DOHH2 (cell line): ENCODE measurements around the gene RASL11A.

ENCODE experiments used
- EZH2phosphoT487 ChIP-seq: fragments of 200-600 bp; sonication (generic); IDR thresholded peaks from 2 replicates; pipeline ENCODE4 v1.6.1; 2017; ENCODE audit warnings: borderline replicate concordance, mild to moderate bottlenecking, antibody characterized with exemption, low read length, moderate library complexity, mixed read lengths
- TF ChIP-seq, protein P1 (sequence below): fragments of 200-600 bp; sonication (generic); IDR thresholded peaks from one replicate; pipeline ENCODE4 v1.5.1; 2014; ENCODE audit warnings: antibody characterized with exemption, mild to moderate bottlenecking, low read depth, low read length; ENCODE audit not compliant: poor library complexity, severe bottlenecking

DNA sequence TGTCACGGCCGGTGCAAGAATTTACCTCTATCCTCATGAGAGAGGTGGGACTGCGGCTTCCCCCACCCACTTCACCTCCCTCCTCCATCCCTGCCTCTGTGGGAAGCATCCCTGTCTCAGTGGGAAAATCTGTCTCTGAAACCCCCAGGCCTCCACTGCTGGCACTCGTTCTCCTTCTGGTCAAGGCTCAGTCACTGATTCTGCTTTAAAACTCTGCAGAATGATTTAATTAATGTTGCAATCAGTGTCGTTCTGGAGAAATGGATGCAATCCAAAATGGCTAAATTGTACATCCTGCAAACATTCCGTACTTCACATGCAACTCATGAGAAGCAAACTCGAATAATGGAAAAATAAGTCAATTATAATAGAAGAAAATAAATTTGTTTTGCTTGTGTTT is 5.6 kb downstream of the RASL11A start:
- TF ChIP-seq, protein P1, sequence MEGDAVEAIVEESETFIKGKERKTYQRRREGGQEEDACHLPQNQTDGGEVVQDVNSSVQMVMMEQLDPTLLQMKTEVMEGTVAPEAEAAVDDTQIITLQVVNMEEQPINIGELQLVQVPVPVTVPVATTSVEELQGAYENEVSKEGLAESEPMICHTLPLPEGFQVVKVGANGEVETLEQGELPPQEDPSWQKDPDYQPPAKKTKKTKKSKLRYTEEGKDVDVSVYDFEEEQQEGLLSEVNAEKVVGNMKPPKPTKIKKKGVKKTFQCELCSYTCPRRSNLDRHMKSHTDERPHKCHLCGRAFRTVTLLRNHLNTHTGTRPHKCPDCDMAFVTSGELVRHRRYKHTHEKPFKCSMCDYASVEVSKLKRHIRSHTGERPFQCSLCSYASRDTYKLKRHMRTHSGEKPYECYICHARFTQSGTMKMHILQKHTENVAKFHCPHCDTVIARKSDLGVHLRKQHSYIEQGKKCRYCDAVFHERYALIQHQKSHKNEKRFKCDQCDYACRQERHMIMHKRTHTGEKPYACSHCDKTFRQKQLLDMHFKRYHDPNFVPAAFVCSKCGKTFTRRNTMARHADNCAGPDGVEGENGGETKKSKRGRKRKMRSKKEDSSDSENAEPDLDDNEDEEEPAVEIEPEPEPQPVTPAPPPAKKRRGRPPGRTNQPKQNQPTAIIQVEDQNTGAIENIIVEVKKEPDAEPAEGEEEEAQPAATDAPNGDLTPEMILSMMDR: no peak
- no peak for TF ChIP-seq EZH2phosphoT487
